Measurements from ENCODE around the gene SPEG.

DNA sequence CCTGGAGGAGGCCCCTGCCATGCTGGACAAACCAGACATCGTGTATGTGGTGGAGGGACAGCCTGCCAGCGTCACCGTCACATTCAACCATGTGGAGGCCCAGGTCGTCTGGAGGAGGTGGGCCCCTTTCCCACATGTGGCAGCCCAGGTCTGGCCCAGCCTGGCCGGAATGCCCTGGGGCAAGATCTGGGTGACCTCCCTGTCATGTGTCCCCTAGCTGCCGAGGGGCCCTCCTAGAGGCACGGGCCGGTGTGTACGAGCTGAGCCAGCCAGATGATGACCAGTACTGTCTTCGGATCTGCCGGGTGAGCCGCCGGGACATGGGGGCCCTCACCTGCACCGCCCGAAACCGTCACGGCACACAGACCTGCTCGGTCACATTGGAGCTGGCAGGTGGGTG, 38.9 kb downstream of the SPEG start:
- TF ChIP-seq, protein P1, sequence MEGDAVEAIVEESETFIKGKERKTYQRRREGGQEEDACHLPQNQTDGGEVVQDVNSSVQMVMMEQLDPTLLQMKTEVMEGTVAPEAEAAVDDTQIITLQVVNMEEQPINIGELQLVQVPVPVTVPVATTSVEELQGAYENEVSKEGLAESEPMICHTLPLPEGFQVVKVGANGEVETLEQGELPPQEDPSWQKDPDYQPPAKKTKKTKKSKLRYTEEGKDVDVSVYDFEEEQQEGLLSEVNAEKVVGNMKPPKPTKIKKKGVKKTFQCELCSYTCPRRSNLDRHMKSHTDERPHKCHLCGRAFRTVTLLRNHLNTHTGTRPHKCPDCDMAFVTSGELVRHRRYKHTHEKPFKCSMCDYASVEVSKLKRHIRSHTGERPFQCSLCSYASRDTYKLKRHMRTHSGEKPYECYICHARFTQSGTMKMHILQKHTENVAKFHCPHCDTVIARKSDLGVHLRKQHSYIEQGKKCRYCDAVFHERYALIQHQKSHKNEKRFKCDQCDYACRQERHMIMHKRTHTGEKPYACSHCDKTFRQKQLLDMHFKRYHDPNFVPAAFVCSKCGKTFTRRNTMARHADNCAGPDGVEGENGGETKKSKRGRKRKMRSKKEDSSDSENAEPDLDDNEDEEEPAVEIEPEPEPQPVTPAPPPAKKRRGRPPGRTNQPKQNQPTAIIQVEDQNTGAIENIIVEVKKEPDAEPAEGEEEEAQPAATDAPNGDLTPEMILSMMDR (conservative IDR thresholded peaks at IDR 0.05; ENCODE audit: low read depth in 2 of 2) = no peak
- TF ChIP-seq, protein P2, sequence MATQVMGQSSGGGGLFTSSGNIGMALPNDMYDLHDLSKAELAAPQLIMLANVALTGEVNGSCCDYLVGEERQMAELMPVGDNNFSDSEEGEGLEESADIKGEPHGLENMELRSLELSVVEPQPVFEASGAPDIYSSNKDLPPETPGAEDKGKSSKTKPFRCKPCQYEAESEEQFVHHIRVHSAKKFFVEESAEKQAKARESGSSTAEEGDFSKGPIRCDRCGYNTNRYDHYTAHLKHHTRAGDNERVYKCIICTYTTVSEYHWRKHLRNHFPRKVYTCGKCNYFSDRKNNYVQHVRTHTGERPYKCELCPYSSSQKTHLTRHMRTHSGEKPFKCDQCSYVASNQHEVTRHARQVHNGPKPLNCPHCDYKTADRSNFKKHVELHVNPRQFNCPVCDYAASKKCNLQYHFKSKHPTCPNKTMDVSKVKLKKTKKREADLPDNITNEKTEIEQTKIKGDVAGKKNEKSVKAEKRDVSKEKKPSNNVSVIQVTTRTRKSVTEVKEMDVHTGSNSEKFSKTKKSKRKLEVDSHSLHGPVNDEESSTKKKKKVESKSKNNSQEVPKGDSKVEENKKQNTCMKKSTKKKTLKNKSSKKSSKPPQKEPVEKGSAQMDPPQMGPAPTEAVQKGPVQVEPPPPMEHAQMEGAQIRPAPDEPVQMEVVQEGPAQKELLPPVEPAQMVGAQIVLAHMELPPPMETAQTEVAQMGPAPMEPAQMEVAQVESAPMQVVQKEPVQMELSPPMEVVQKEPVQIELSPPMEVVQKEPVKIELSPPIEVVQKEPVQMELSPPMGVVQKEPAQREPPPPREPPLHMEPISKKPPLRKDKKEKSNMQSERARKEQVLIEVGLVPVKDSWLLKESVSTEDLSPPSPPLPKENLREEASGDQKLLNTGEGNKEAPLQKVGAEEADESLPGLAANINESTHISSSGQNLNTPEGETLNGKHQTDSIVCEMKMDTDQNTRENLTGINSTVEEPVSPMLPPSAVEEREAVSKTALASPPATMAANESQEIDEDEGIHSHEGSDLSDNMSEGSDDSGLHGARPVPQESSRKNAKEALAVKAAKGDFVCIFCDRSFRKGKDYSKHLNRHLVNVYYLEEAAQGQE (IDR thresholded peaks at IDR 0.05; ENCODE audit: unreplicated experiment) = no peak
- TF ChIP-seq, protein P3, sequence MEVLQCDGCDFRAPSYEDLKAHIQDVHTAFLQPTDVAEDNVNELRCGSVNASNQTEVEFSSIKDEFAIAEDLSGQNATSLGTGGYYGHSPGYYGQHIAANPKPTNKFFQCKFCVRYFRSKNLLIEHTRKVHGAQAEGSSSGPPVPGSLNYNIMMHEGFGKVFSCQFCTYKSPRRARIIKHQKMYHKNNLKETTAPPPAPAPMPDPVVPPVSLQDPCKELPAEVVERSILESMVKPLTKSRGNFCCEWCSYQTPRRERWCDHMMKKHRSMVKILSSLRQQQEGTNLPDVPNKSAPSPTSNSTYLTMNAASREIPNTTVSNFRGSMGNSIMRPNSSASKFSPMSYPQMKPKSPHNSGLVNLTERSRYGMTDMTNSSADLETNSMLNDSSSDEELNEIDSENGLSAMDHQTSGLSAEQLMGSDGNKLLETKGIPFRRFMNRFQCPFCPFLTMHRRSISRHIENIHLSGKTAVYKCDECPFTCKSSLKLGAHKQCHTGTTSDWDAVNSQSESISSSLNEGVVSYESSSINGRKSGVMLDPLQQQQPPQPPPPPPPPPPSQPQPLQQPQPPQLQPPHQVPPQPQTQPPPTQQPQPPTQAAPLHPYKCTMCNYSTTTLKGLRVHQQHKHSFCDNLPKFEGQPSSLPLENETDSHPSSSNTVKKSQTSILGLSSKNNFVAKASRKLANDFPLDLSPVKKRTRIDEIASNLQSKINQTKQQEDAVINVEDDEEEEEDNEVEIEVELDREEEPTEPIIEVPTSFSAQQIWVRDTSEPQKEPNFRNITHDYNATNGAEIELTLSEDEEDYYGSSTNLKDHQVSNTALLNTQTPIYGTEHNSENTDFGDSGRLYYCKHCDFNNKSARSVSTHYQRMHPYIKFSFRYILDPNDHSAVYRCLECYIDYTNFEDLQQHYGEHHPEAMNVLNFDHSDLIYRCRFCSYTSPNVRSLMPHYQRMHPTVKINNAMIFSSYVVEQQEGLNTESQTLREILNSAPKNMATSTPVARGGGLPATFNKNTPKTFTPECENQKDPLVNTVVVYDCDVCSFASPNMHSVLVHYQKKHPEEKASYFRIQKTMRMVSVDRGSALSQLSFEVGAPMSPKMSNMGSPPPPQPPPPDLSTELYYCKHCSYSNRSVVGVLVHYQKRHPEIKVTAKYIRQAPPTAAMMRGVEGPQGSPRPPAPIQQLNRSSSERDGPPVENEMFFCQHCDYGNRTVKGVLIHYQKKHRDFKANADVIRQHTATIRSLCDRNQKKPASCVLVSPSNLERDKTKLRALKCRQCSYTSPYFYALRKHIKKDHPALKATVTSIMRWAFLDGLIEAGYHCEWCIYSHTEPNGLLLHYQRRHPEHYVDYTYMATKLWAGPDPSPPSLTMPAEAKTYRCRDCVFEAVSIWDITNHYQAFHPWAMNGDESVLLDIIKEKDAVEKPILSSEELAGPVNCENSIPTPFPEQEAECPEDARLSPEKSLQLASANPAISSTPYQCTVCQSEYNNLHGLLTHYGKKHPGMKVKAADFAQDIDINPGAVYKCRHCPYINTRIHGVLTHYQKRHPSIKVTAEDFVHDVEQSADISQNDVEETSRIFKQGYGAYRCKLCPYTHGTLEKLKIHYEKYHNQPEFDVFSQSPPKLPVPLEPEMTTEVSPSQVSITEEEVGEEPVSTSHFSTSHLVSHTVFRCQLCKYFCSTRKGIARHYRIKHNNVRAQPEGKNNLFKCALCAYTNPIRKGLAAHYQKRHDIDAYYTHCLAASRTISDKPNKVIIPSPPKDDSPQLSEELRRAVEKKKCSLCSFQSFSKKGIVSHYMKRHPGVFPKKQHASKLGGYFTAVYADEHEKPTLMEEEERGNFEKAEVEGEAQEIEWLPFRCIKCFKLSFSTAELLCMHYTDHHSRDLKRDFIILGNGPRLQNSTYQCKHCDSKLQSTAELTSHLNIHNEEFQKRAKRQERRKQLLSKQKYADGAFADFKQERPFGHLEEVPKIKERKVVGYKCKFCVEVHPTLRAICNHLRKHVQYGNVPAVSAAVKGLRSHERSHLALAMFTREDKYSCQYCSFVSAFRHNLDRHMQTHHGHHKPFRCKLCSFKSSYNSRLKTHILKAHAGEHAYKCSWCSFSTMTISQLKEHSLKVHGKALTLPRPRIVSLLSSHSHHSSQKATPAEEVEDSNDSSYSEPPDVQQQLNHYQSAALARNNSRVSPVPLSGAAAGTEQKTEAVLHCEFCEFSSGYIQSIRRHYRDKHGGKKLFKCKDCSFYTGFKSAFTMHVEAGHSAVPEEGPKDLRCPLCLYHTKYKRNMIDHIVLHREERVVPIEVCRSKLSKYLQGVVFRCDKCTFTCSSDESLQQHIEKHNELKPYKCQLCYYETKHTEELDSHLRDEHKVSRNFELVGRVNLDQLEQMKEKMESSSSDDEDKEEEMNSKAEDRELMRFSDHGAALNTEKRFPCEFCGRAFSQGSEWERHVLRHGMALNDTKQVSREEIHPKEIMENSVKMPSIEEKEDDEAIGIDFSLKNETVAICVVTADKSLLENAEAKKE (CRISPR knock-in tag; IDR thresholded peaks at IDR 0.05) = no peak
- no peak for TF ChIP-seq POLR2AphosphoS5 (IDR thresholded peaks at IDR 0.05; ENCODE audit: low read depth)
- TF ChIP-seq EZH2phosphoT487 (IDR thresholded peaks at IDR 0.05; ENCODE audit: unreplicated experiment) = no peak

Data from GM23338 (cell line).